Natural killer cell (primary cell): ENCODE measurements around the gene GPSM1. TPM values are rescaled to one million over a fixed set of nuclear protein-coding genes. Genes with fewer than 3 reads are reported as not detected.
A peak's percentile ranks its signal among the peaks of the same experiment; 100 is the strongest.

Experiments used
- ATAC-seq, 3 donors: fragments of 150-1000 bp in 2 of 3; fragments of 200-7000 bp in 1 of 3; cut with Tn5 transposase; 1 replicate in 1 of 3; 2 replicates in 2 of 3; pipeline ENCODE4 v1.10.0; 2021; ENCODE audit warnings: mild to moderate bottlenecking in 2 of 3, moderate library complexity in 2 of 3
- DNase-seq, 2 donors: peaks; one replicate each; pipeline versions ENCODE4 v3.0.0 to v3.0.0-alpha.2; 2013 to 2021; ENCODE audit warnings: mixed read lengths in 1 of 2
- H3K27ac ChIP-seq: one replicate; pipeline ENCODE4 v1.5.1; 2013; ENCODE audit warnings: mild to moderate bottlenecking, low read length
- H3K27me3 ChIP-seq: one replicate; pipeline ENCODE4 v1.6.1; 2013; ENCODE audit warnings: low read length; ENCODE audit not compliant: control insufficient read depth, insufficient read depth
- H3K36me3 ChIP-seq: one replicate; pipeline ENCODE4 v1.6.1; 2013; ENCODE audit warnings: low read length; ENCODE audit not compliant: control insufficient read depth, insufficient read depth
- H3K4me1 ChIP-seq: one replicate; pipeline ENCODE4 v1.6.1; 2013; ENCODE audit warnings: low read length; ENCODE audit not compliant: control insufficient read depth, insufficient read depth
- H3K4me3 ChIP-seq: one replicate; pipeline ENCODE4 v1.5.1; 2013; ENCODE audit warnings: low read length
- H3K9me3 ChIP-seq: one replicate; pipeline ENCODE4 v1.6.1; 2013; ENCODE audit warnings: low read length; ENCODE audit not compliant: control insufficient read depth, insufficient read depth
- H3K27ac Mint-ChIP-seq, 2 donors: one replicate each; pipeline ENCODE4 v1.8.0; 2022; ENCODE audit warnings: mild to moderate bottlenecking in 2 of 2, mixed read lengths in 2 of 2, moderate library complexity in 1 of 2
- H3K27me3 Mint-ChIP-seq, 2 donors: one replicate each; pipeline ENCODE4 v1.8.0; 2022; ENCODE audit warnings: low read depth in 2 of 2, mixed read lengths in 2 of 2
- H3K36me3 Mint-ChIP-seq: one replicate; pipeline ENCODE4 v1.8.0; 2022; ENCODE audit warnings: mixed read lengths
- H3K4me1 Mint-ChIP-seq, 2 donors: one replicate each; pipeline ENCODE4 v1.8.0; 2022; ENCODE audit warnings: mixed read lengths in 2 of 2
- H3K4me3 Mint-ChIP-seq: one replicate; pipeline ENCODE4 v1.8.0; 2022; ENCODE audit warnings: mild to moderate bottlenecking, moderate library complexity, mixed read lengths
- H3K9me3 Mint-ChIP-seq, 2 donors: one replicate each; pipeline ENCODE4 v1.8.0; 2022; ENCODE audit warnings: mixed read lengths in 2 of 2
- WGBS: methylation state at CpG from one replicate; pipeline ENCODE4 v1.1.7; 2013; ENCODE audit warnings: missing lambda C conversion rate; ENCODE audit not compliant: insufficient coverage; 5-methylcytosine and 5-hydroxymethylcytosine counted together
- intact Hi-C: fragments of 100-400 bp; cut with micrococcal nuclease; formaldehyde crosslinking; loops from one replicate; pipeline ENCODE4 v1.14.2; 2022
- total RNA-seq, 4 donors: library from RNA; stranded (reverse); fragments of 120-200 nt in 1 of 4; gene quantifications; one replicate each; pipeline versions ENCODE4 v1.2.3 to v1.2.4, GENCODE V29; 2013 to 2022
- TF ChIP-seq, protein P1 (sequence below): fragments of 200-600 bp; IDR thresholded peaks from one replicate; pipeline ENCODE4 v1.8.0; 2022; ENCODE audit warnings: antibody characterized with exemption

GPSM1 gene
- total RNA-seq, 3 donors from 2014 or later (not counting 1 experiment from before 2014, with no cell fraction given): 2.6 to 4.2 (median 3.4) TPM

DNA sequence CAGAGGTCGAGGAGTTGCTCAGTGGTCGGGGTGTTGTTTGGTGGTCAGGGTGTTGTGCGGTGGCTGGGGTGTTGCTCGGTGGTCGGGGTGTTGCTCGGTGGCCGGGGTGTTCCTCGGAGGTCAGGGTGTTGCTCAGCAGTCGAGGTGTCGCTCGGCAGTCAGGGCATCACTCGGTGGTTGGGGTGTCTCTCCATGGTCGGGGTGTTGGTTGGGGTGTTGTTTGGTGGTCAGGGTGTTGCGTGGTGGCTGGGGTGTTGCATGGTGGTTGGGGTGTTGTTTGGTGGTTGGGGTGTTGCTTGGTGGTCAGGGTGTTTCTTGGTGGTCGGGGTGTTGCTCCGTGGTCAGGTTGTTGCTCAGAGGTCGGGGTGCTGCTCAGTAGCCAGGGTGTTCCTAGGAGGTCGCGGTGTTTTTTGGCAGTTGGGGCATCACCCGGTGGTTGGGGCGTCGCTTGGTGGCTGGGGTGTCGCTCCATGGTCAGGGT is 11.0 kb upstream of the GPSM1 start:
- peak; percentile 69 to 89 for DNase-seq
- H3K4me3 Mint-ChIP-seq: peak overlapping the region; percentile 89
- peaks cover 4 to 8% of the 10 kb centered on the region in 2 donors for H3K9me3 Mint-ChIP-seq
- peak overlapping the region; percentile 95 to 99 for H3K27ac Mint-ChIP-seq
- H3K4me3 ChIP-seq: no peak overlapping the region
- H3K27me3 Mint-ChIP-seq: peaks cover 0 to 8% of the 10 kb centered on the region in 2 donors
- TF ChIP-seq, protein P1, sequence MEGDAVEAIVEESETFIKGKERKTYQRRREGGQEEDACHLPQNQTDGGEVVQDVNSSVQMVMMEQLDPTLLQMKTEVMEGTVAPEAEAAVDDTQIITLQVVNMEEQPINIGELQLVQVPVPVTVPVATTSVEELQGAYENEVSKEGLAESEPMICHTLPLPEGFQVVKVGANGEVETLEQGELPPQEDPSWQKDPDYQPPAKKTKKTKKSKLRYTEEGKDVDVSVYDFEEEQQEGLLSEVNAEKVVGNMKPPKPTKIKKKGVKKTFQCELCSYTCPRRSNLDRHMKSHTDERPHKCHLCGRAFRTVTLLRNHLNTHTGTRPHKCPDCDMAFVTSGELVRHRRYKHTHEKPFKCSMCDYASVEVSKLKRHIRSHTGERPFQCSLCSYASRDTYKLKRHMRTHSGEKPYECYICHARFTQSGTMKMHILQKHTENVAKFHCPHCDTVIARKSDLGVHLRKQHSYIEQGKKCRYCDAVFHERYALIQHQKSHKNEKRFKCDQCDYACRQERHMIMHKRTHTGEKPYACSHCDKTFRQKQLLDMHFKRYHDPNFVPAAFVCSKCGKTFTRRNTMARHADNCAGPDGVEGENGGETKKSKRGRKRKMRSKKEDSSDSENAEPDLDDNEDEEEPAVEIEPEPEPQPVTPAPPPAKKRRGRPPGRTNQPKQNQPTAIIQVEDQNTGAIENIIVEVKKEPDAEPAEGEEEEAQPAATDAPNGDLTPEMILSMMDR: no peak
- 28% methylated on average over 23 of the region's 23 CpGs for WGBS
- peaks cover 29% of the 10 kb centered on the region for H3K9me3 ChIP-seq
- peak; percentile 73 to 83 (median 82) for ATAC-seq
- peak overlapping the region; percentile 83 for H3K27ac ChIP-seq
- peaks cover 33 to 35% of the 10 kb centered on the region in 2 donors for H3K4me1 Mint-ChIP-seq
- H3K4me1 ChIP-seq: peaks cover 43% of the 10 kb centered on the region
- H3K36me3 ChIP-seq: no peaks in the 10 kb centered on the region
- no peaks in the 10 kb centered on the region for H3K27me3 ChIP-seq
- intact Hi-C loops: loop anchor here (10.0 kb wide), 3 partner anchors 48 to 1398 kb away; partner anchors contain the start of genes DNLZ and SNAPC4
- H3K36me3 Mint-ChIP-seq: no peaks in the 10 kb centered on the region

DNA sequence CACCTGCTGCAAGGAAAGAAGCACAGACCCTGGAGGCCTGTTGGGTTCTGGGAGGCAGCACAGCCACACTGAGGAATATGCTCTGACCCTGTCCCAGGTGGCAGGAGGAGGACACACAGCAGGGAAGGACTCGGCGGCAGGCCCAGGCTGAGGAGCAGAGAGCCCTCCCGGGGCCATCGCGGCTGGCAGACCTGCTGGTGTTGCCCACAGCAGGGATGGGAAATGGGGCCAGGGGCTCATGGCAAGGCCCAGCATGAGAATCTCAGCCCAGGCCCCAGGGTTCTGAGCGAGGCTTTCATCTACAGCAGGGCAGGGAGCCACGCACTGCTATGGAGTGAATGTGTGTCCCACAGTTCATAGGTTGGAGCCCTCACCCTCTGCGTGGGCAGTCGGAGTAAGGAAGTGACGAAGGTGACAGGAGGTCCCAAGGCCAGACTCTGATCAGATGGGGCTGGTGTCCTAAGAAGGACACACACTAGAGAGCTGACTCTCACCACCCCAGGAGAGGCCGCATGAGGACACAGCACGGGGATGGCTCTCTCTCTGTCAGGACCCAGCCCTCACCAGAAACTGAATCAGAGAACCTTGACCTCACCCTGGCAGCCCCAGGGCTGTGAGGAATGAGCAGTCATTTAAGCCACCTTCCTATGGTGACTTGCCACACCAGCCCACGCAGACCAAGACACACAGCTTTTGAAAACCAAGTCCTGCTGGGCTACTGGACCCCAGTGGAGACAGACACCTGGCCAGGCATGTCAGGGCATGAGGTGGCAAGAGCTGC is 10.3 kb upstream of the GPSM1 start:
- intact Hi-C loops: loop anchor here (10.0 kb wide), 3 partner anchors 48 to 1398 kb away; partner anchors contain the start of genes DNLZ and SNAPC4
- Histone ChIP-seq H3K36me3 (no peaks in the 10 kb centered on the region), H3K27ac (peak overlapping the region; percentile 83), H3K27me3 (no peaks in the 10 kb centered on the region), H3K9me3 (peaks cover 29% of the 10 kb centered on the region), H3K4me1 (peaks cover 35% of the 10 kb centered on the region), H3K4me3 (no peak overlapping the region)
- TF ChIP-seq, protein P1: no peak
- DNase-seq: no peak
- H3K4me3 Mint-ChIP-seq: peak overlapping the region; percentile 89
- no peak for ATAC-seq
- peaks cover 33 to 35% of the 10 kb centered on the region in 2 donors for H3K4me1 Mint-ChIP-seq
- peaks cover 4 to 8% of the 10 kb centered on the region in 2 donors for H3K9me3 Mint-ChIP-seq
- 89% methylated on average over 13 of the region's 13 CpGs for WGBS
- peak overlapping the region; percentile 95 to 99 for H3K27ac Mint-ChIP-seq
- no peaks in the 10 kb centered on the region for H3K36me3 Mint-ChIP-seq
- peaks cover 0 to 8% of the 10 kb centered on the region in 2 donors for H3K27me3 Mint-ChIP-seq

DNA sequence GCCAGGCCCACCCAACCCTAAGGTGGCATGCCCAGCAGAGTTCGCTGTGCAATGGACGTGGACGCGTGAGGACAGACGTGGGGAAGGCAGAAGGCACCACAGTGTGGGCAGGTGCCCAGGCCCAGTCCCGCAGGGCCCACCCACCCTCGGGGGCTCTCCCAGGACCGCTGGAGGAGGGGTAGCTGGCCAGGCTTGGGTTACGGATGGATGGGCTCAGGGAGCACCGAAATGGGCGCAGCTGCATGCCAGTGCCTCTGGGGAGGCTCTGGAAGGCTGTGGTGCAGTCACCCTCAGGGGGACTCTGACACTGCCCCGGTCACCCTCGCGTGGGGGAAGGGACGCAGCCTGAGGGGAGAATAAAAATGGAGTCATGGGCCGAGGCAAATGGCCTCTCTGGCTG is 9.6 kb upstream of the GPSM1 start:
- peak overlapping the region; percentile 83 for H3K27ac ChIP-seq
- Mint-ChIP-seq H3K27me3 (peaks cover 0 to 8% of the 10 kb centered on the region in 2 donors), H3K4me3 (no peak overlapping the region), H3K36me3 (no peaks in the 10 kb centered on the region), H3K9me3 (peaks cover 4 to 8% of the 10 kb centered on the region in 2 donors), H3K4me1 (peaks cover 33 to 35% of the 10 kb centered on the region in 2 donors), H3K27ac (no peak overlapping the region)
- H3K4me3 ChIP-seq: no peak overlapping the region
- H3K36me3 ChIP-seq: no peaks in the 10 kb centered on the region
- H3K9me3 ChIP-seq: peaks cover 29% of the 10 kb centered on the region
- H3K27me3 ChIP-seq: no peaks in the 10 kb centered on the region
- TF ChIP-seq, protein P1: no peak
- intact Hi-C loops: loop anchor here (10.0 kb wide), 3 partner anchors 47 to 1397 kb away; partner anchors contain the start of genes DNLZ and SNAPC4
- peaks cover 34% of the 10 kb centered on the region for H3K4me1 ChIP-seq
- WGBS: 76% methylated on average over 16 of the region's 16 CpGs
- ATAC-seq (no peak), DNase-seq (no peak)
